GM10266 (cell line): ENCODE measurements around the gene MYO5A.

ENCODE experiments used
- DNase-seq: peaks from one replicate; pipeline ENCODE4 v3.0.0; 2012; ENCODE audit errors: extremely low spot score
- TF ChIP-seq, protein P1 (sequence below): IDR thresholded peaks from 2 replicates; pipeline ENCODE4 v1.5.1; 2012; ENCODE audit warnings: mild to moderate bottlenecking, low read depth; ENCODE audit not compliant: control insufficient read depth, insufficient read depth; ENCODE audit errors: missing control alignments

The MYO5A gene

GRCh38 chr15:52309154-52309548 lies 219.5 kb downstream of the MYO5A start:
- TF ChIP-seq, protein P1, sequence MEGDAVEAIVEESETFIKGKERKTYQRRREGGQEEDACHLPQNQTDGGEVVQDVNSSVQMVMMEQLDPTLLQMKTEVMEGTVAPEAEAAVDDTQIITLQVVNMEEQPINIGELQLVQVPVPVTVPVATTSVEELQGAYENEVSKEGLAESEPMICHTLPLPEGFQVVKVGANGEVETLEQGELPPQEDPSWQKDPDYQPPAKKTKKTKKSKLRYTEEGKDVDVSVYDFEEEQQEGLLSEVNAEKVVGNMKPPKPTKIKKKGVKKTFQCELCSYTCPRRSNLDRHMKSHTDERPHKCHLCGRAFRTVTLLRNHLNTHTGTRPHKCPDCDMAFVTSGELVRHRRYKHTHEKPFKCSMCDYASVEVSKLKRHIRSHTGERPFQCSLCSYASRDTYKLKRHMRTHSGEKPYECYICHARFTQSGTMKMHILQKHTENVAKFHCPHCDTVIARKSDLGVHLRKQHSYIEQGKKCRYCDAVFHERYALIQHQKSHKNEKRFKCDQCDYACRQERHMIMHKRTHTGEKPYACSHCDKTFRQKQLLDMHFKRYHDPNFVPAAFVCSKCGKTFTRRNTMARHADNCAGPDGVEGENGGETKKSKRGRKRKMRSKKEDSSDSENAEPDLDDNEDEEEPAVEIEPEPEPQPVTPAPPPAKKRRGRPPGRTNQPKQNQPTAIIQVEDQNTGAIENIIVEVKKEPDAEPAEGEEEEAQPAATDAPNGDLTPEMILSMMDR, result no peak
- DNase-seq, result no peak

GRCh38 chr15:52308446-52309153 lies 220.1 kb downstream of the MYO5A start:
- DNase-seq, result peak; percentile 20
- TF ChIP-seq, protein P1, result no peak

DNA sequence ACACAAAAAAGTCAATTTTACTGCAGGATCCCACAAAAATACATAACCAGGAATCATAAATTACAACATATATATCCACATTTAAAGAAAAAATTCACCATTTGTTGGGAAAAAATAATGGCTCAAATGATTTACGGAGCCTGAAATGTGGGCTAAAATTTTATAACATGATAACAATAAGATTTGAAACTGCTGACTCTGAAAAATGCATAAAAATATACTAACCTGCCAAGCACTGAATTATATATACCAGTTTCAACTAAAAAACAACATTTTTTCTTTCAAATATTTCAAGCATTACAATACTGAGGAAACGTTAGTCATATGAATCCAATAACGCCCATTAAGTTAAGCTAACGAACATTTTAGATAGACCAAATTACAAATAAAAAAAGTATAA lies 220.8 kb downstream of the MYO5A start:
- TF ChIP-seq, protein P1, result no peak
- DNase-seq, result no peak

- TF ChIP-seq, protein P1, result no peak
- DNase-seq, result no peak
These were observed 222.4 kb downstream of the MYO5A start for GRCh38 chr15:52306270-52306669.

GRCh38 chr15:52303093-52303772 lies 225.4 kb downstream of the MYO5A start:
- DNase-seq, result no peak
- TF ChIP-seq, protein P1, result no peak

DNA sequence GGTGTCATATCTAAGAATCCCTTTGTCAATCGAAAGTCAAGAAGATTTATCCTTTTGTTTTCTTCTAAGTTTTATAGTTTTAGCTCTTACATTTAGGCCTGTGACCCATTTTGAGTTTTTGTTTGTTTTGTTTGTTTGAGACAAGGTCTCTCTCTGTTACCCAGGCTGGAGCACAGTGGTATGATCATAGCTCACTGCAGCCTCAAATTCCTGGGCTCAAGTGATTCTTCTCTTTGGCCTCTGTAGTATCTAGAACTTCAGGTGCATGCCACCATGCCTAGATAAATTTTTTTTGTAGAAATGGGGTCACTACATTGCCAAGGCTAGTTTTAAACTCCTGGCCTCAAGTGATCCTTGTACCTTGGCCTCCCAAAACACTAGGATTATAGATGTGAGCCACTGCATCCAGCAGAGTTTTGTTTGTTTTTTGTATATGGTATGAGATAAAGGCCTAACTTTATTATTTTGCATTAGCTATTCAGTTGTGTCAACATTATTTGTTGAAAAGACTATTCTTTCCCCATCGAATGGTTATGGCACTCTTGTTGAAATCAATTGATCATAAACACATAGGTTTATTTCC lies 227.3 kb downstream of the MYO5A start:
- no peak for DNase-seq

More for the DNA sequence above, 227.3 kb downstream of the MYO5A start:
- TF ChIP-seq, protein P1, result no peak
